H9 (cell line): ENCODE data around the gene NKIRAS2. TPM values are rescaled to one million over a fixed set of nuclear protein-coding genes. Genes with fewer than 3 reads are reported as not detected.

Experiments used
- DNase-seq: peaks from one replicate; pipeline ENCODE4 v3.0.0-alpha.2; 2017
- H2AFZ ChIP-seq: one replicate; pipeline ENCODE4 v1.6.1; 2013; ENCODE audit warnings: mild to moderate bottlenecking, low read length, control low read depth, moderate library complexity
- H2AK5ac ChIP-seq: 2 replicates; pipeline ENCODE4 v1.6.1; 2013; ENCODE audit warnings: low read length, control low read depth, mixed read lengths; ENCODE audit not compliant: insufficient read length
- H2BK120ac ChIP-seq: one replicate; pipeline ENCODE4 v1.6.1; 2013; ENCODE audit warnings: low read depth, mild to moderate bottlenecking, low read length, control low read depth, inconsistent platforms; ENCODE audit not compliant: poor library complexity, severe bottlenecking
- H2BK12ac ChIP-seq: 2 replicates; pipeline ENCODE4 v1.6.1; 2013; ENCODE audit warnings: low read length, control low read depth, mixed read lengths, low read depth; ENCODE audit not compliant: insufficient read length
- H2BK15ac ChIP-seq: 2 replicates; pipeline ENCODE4 v1.6.1; 2013; ENCODE audit warnings: low read depth, low read length, control low read depth
- H2BK20ac ChIP-seq: one replicate; pipeline ENCODE4 v1.6.1; 2013; ENCODE audit warnings: low read depth, mild to moderate bottlenecking, low read length, control low read depth, inconsistent platforms; ENCODE audit not compliant: poor library complexity, severe bottlenecking
- H2BK5ac ChIP-seq: 2 replicates; pipeline ENCODE4 v1.6.1; 2013; ENCODE audit warnings: low read length, control low read depth, mixed read lengths; ENCODE audit not compliant: insufficient read length
- H3K14ac ChIP-seq: 2 replicates; pipeline ENCODE4 v1.6.1; 2013; ENCODE audit warnings: low read length, control low read depth; ENCODE audit not compliant: insufficient read depth
- H3K18ac ChIP-seq: 2 replicates; pipeline ENCODE4 v1.6.1; 2013; ENCODE audit warnings: low read depth, mild to moderate bottlenecking, mixed read lengths, low read length, control low read depth; ENCODE audit not compliant: insufficient read length
- H3K23ac ChIP-seq: 2 replicates; pipeline ENCODE4 v1.6.1; 2013; ENCODE audit warnings: low read length, control low read depth, mixed read lengths, low read depth; ENCODE audit not compliant: insufficient read length
- H3K23me2 ChIP-seq: 2 replicates; pipeline ENCODE4 v1.6.1; 2013; ENCODE audit warnings: low read depth, mild to moderate bottlenecking, mixed read lengths, low read length, control low read depth; ENCODE audit not compliant: insufficient read length, poor library complexity, severe bottlenecking
- H3K27ac ChIP-seq: 2 replicates; pipeline ENCODE4 v1.5.1; 2013; ENCODE audit warnings: low read length, control low read depth, mixed read lengths, low read depth; ENCODE audit not compliant: insufficient read length
- H3K27me3 ChIP-seq: 2 replicates; pipeline ENCODE4 v1.6.1; 2013; ENCODE audit warnings: low read length, control low read depth, inconsistent platforms; ENCODE audit not compliant: insufficient read depth
- H3K4ac ChIP-seq: 2 replicates; pipeline ENCODE4 v1.6.1; 2013; ENCODE audit warnings: low read depth, mild to moderate bottlenecking, control low read depth, inconsistent platforms, low read length, moderate library complexity
- H3K4me1 ChIP-seq: 2 replicates; pipeline ENCODE4 v1.6.1; 2013; ENCODE audit warnings: low read length, control low read depth, inconsistent platforms; ENCODE audit not compliant: insufficient read depth
- H3K4me2 ChIP-seq: 2 replicates; pipeline ENCODE4 v1.6.1; 2013; ENCODE audit warnings: low read length, control low read depth, mixed read lengths; ENCODE audit not compliant: insufficient read length, insufficient read depth
- H3K56ac ChIP-seq: 2 replicates; pipeline ENCODE4 v1.6.1; 2013; ENCODE audit warnings: low read depth, mild to moderate bottlenecking, mixed read lengths, low read length, control low read depth; ENCODE audit not compliant: insufficient read length
- H3K79me1 ChIP-seq: 2 replicates; pipeline ENCODE4 v1.6.1; 2013; ENCODE audit warnings: low read depth, mild to moderate bottlenecking, moderate library complexity, low read length, control low read depth, inconsistent platforms; ENCODE audit not compliant: insufficient read depth, poor library complexity, severe bottlenecking
- H3K79me2 ChIP-seq: 2 replicates; pipeline ENCODE4 v1.6.1; 2013; ENCODE audit warnings: low read length, control low read depth, inconsistent platforms; ENCODE audit not compliant: insufficient read depth
- H3K9ac ChIP-seq: 2 replicates; pipeline ENCODE4 v1.6.1; 2013; ENCODE audit warnings: low read length, control low read depth, mixed read lengths; ENCODE audit not compliant: insufficient read length; ENCODE audit errors: extremely low read depth
- H3K9me3 ChIP-seq: one replicate; pipeline ENCODE4 v1.6.1; 2013; ENCODE audit warnings: low read depth, low read length, inconsistent platforms; ENCODE audit not compliant: control insufficient read depth
- H3T11ph ChIP-seq: one replicate; pipeline ENCODE4 v1.6.1; 2013; ENCODE audit warnings: mild to moderate bottlenecking, low read length, control low read depth, inconsistent platforms
- H4K20me1 ChIP-seq: one replicate; pipeline ENCODE4 v1.6.1; 2013; ENCODE audit not compliant: control insufficient read depth, insufficient read length, insufficient read depth
- H4K5ac ChIP-seq: 2 replicates; pipeline ENCODE4 v1.6.1; 2013; ENCODE audit warnings: low read depth, mild to moderate bottlenecking, mixed read lengths, low read length, control low read depth; ENCODE audit not compliant: insufficient read length
- H4K8ac ChIP-seq: replicated peaks from 2 replicates; pipeline ENCODE4 v1.6.1; 2013; ENCODE audit warnings: low read length, control low read depth, mixed read lengths, low read depth; ENCODE audit not compliant: insufficient read length
- H4K91ac ChIP-seq: 2 replicates; pipeline ENCODE4 v1.6.1; 2013; ENCODE audit warnings: low read depth, mild to moderate bottlenecking, moderate library complexity, mixed read lengths, low read length, control low read depth; ENCODE audit not compliant: insufficient read length
- H3K27ac Mint-ChIP-seq, 3 experiments: 2 replicates in 2 of 3; 3 replicates in 1 of 3; pipeline ENCODE4 v1.8.0; 2020 to 2021; ENCODE audit warnings: mixed read lengths in 3 of 3, mild to moderate bottlenecking in 1 of 3, moderate library complexity in 1 of 3
- H3K27me3 Mint-ChIP-seq: 2 replicates; pipeline ENCODE4 v1.8.0; 2021; ENCODE audit warnings: low read depth, mild to moderate bottlenecking, moderate library complexity, mixed read lengths
- H3K36me3 Mint-ChIP-seq, 3 experiments: 2 replicates in 2 of 3; 3 replicates in 1 of 3; pipeline ENCODE4 v1.8.0; 2020 to 2021; ENCODE audit warnings: low read depth in 3 of 3, mixed read lengths in 3 of 3; ENCODE audit not compliant: insufficient read depth in 1 of 3
- H3K4me1 Mint-ChIP-seq, 2 experiments: 2 replicates each; pipeline ENCODE4 v1.8.0; 2020; ENCODE audit warnings: mixed read lengths in 2 of 2
- H3K4me3 Mint-ChIP-seq, 2 experiments: 2 replicates in 1 of 2; 3 replicates in 1 of 2; pipeline ENCODE4 v1.8.0; 2020 to 2021; ENCODE audit warnings: mild to moderate bottlenecking in 2 of 2, mixed read lengths in 2 of 2, moderate library complexity in 1 of 2
- H3K9me3 Mint-ChIP-seq, 2 experiments: 2 replicates in 1 of 2; 3 replicates in 1 of 2; pipeline ENCODE4 v1.8.0; 2020; ENCODE audit warnings: mild to moderate bottlenecking in 2 of 2, mixed read lengths in 2 of 2, moderate library complexity in 1 of 2
- WGBS: extraction: QIAGEN DNeasy Blood & Tissue Kit; methylation state at CpG from one replicate; pipeline ENCODE4 v1.1.7; 2013; ENCODE audit warnings: missing lambda C conversion rate, low lambda C conversion rate, mixed read lengths; ENCODE audit not compliant: insufficient read length; ENCODE audit errors: extremely low coverage; 5-methylcytosine and 5-hydroxymethylcytosine counted together
- total RNA-seq: library from RNA; stranded (reverse); gene quantifications from 2 replicates; pipeline ENCODE4 v1.2.1, GENCODE V29; 2021
- TF ChIP-seq, protein P1 (sequence below): fragments of 200-600 bp; sonication (generic); conservative IDR thresholded peaks from 3 replicates; pipeline ENCODE4 v1.8.0; 2021; ENCODE audit warnings: antibody characterized with exemption, mild to moderate bottlenecking

Gene NKIRAS2
- total RNA-seq, 1 experiment from 2014 or later: 37.1 TPM

GRCh38 chr17:42016941-42017865 is 2.7 kb upstream of the NKIRAS2 start, which contains the start of gene DNAJC7:
DNAJC7 (minus strand) TSS chr17:42017439; CDS start chr17:42017416, 23 bp downstream.
- Histone ChIP-seq H3K27me3 (no peaks in the 10 kb centered on the region; the same call in 1 of the 2 replicates), H3K9me3 (no peaks in the 10 kb centered on the region), H3K56ac (peak within 1 kb of the TSS; percentile 20), H2BK15ac (no peak within 1 kb of the TSS), H4K20me1 (no peaks in the 10 kb centered on the region), H3K9ac (peak within 1 kb of the TSS; percentile 88), H3K4me1 (peaks cover 8% of the 10 kb centered on the region; the same call in 1 of the 2 replicates), H3K18ac (peak within 1 kb of the TSS; percentile 96), H2AK5ac (peak within 1 kb of the TSS; percentile 21), H3K27ac (peak within 1 kb of the TSS; percentile 61), H2BK12ac (no peak within 1 kb of the TSS), H2BK120ac (peak within 1 kb of the TSS; percentile 7), H4K91ac (no peak within 1 kb of the TSS), H3K4me2 (peak within 1 kb of the TSS; percentile 79), H3T11ph (peak within 1 kb of the TSS; percentile 24), H2BK20ac (no peak within 1 kb of the TSS), H3K4ac (peak within 1 kb of the TSS; percentile 1; the same call in 1 of the 2 replicates), H3K23ac (no peak within 1 kb of the TSS), H4K5ac (peak within 1 kb of the TSS; percentile 43), H3K79me2 (peaks cover 24% of the 10 kb centered on the region; the same call in 1 of the 2 replicates), H3K14ac (peak within 1 kb of the TSS; percentile 94), H4K8ac (no peak within 1 kb of the TSS), H3K79me1 (no peaks in the 10 kb centered on the region), H2AFZ (no peak within 1 kb of the TSS), H3K23me2 (peaks cover 14% of the 10 kb centered on the region), H2BK5ac (peak within 1 kb of the TSS; percentile 59)
- peak within 1 kb of the TSS; percentile 98 to 100 (median 100) for H3K27ac Mint-ChIP-seq
- DNase-seq: peak; percentile 96
- H3K36me3 Mint-ChIP-seq: peaks cover 6 to 26% (median 15%) of the 10 kb centered on the region in 3 experiments
- no peaks in the 10 kb centered on the region for H3K9me3 Mint-ChIP-seq
- H3K4me3 Mint-ChIP-seq: peak within 1 kb of the TSS; percentile 97 to 99
- peaks cover 46 to 55% of the 10 kb centered on the region in 2 experiments for H3K4me1 Mint-ChIP-seq
- no peaks in the 10 kb centered on the region for H3K27me3 Mint-ChIP-seq
- no CpG with 5 or more reads among the region's 70 CpGs for WGBS
- TF ChIP-seq, protein P1, sequence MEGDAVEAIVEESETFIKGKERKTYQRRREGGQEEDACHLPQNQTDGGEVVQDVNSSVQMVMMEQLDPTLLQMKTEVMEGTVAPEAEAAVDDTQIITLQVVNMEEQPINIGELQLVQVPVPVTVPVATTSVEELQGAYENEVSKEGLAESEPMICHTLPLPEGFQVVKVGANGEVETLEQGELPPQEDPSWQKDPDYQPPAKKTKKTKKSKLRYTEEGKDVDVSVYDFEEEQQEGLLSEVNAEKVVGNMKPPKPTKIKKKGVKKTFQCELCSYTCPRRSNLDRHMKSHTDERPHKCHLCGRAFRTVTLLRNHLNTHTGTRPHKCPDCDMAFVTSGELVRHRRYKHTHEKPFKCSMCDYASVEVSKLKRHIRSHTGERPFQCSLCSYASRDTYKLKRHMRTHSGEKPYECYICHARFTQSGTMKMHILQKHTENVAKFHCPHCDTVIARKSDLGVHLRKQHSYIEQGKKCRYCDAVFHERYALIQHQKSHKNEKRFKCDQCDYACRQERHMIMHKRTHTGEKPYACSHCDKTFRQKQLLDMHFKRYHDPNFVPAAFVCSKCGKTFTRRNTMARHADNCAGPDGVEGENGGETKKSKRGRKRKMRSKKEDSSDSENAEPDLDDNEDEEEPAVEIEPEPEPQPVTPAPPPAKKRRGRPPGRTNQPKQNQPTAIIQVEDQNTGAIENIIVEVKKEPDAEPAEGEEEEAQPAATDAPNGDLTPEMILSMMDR: no peak
